ENCODE measurements around the gene SIPA1.

GRCh38 chr11:65615229-65615949 is 22.5 kb upstream of the SIPA1 start, which contains the start of gene PCNX3:
- TF ChIP-seq GABPB1 (CRISPR knock-in tag; IDR thresholded peaks at IDR 0.05) (peak; percentile 89), ZBTB21 (CRISPR knock-in tag; IDR thresholded peaks at IDR 0.05; ENCODE audit: borderline replicate concordance) (peak; percentile 92), RORB (CRISPR knock-in tag; IDR thresholded peaks at IDR 0.05) (no peak), ZNF317 (CRISPR knock-in tag; IDR thresholded peaks at IDR 0.05; ENCODE audit: borderline replicate concordance, low read depth) (no peak)
- TF ChIP-seq, protein P1, sequence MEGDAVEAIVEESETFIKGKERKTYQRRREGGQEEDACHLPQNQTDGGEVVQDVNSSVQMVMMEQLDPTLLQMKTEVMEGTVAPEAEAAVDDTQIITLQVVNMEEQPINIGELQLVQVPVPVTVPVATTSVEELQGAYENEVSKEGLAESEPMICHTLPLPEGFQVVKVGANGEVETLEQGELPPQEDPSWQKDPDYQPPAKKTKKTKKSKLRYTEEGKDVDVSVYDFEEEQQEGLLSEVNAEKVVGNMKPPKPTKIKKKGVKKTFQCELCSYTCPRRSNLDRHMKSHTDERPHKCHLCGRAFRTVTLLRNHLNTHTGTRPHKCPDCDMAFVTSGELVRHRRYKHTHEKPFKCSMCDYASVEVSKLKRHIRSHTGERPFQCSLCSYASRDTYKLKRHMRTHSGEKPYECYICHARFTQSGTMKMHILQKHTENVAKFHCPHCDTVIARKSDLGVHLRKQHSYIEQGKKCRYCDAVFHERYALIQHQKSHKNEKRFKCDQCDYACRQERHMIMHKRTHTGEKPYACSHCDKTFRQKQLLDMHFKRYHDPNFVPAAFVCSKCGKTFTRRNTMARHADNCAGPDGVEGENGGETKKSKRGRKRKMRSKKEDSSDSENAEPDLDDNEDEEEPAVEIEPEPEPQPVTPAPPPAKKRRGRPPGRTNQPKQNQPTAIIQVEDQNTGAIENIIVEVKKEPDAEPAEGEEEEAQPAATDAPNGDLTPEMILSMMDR (IDR thresholded peaks at IDR 0.05), result no peak

Data from WTC11 (cell line).